Bronchial epithelial cell (primary cell): ENCODE measurements around the gene ZNF775. TPM values are rescaled to one million over a fixed set of nuclear protein-coding genes. Genes with fewer than 3 reads are reported as not detected.
A peak's percentile ranks its signal among the peaks of the same experiment; 100 is the strongest.

Source experiments
- DNase-seq: peaks from one replicate; pipeline ENCODE4 v3.0.0-alpha.2; 2010; ENCODE audit warnings: low read depth
- FAIRE-seq: peaks from 2 replicates; lab custom pipeline; 2011; peaks lifted over from hg19 to GRCh38; lab: Jason Lieb, UNC
- H3K27me3 ChIP-seq: 2 replicates; pipeline ENCODE4 v1.5.1; 2011; ENCODE audit warnings: low read length; ENCODE audit not compliant: control insufficient read depth, insufficient read depth
- H3K36me3 ChIP-seq: 2 replicates; pipeline ENCODE4 v1.5.1; 2011; ENCODE audit warnings: low read length; ENCODE audit not compliant: control insufficient read depth, insufficient read depth
- H3K4me3 ChIP-seq: 2 replicates; pipeline ENCODE4 v1.5.1; 2011; ENCODE audit warnings: mild to moderate bottlenecking, low read depth, low read length, control low read depth
- total RNA-seq: library from RNA; depleted of rRNA; stranded (reverse); fragments of >200 nt; gene quantifications from 2 replicates; pipeline ENCODE4 v1.2.1, GENCODE V29; 2014
- TF ChIP-seq, protein P1 (sequence below): IDR thresholded peaks from 2 replicates; pipeline ENCODE4 v1.5.1; 2011; ENCODE audit warnings: mild to moderate bottlenecking, moderate library complexity, low read length, control low read depth, inconsistent platforms; ENCODE audit not compliant: insufficient read depth, severe bottlenecking

ZNF775 gene
- total RNA-seq, 1 donor from 2014 or later, result 3.2 TPM

DNA sequence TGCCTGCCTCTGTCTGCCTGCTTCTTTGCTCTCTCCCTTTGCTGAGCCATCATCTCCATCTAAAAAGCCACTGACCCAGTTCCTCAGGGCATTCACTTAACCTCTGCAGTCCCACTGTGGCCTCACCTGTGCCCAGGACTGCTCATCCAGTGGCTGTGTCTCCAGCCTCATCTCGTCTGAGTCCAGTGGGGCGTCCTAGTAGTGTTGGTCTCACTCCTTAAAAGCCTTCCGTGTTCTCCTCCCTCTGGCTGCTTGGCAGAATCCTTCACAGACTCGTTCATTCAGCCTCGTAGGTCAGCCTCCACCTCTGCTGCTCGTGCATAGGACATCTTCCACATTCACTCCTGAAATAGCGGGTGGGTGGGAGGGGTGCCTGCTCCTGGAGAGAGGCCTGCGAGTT is 45.0 kb upstream of the ZNF775 start:
- H3K4me3 ChIP-seq, result no peak overlapping the region
- TF ChIP-seq, protein P1, sequence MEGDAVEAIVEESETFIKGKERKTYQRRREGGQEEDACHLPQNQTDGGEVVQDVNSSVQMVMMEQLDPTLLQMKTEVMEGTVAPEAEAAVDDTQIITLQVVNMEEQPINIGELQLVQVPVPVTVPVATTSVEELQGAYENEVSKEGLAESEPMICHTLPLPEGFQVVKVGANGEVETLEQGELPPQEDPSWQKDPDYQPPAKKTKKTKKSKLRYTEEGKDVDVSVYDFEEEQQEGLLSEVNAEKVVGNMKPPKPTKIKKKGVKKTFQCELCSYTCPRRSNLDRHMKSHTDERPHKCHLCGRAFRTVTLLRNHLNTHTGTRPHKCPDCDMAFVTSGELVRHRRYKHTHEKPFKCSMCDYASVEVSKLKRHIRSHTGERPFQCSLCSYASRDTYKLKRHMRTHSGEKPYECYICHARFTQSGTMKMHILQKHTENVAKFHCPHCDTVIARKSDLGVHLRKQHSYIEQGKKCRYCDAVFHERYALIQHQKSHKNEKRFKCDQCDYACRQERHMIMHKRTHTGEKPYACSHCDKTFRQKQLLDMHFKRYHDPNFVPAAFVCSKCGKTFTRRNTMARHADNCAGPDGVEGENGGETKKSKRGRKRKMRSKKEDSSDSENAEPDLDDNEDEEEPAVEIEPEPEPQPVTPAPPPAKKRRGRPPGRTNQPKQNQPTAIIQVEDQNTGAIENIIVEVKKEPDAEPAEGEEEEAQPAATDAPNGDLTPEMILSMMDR, result no peak
- DNase-seq (no peak), FAIRE-seq (peak; percentile 18)
- peaks cover 2% of the 10 kb centered on the region for H3K36me3 ChIP-seq
- H3K27me3 ChIP-seq, result no peaks in the 10 kb centered on the region

DNA sequence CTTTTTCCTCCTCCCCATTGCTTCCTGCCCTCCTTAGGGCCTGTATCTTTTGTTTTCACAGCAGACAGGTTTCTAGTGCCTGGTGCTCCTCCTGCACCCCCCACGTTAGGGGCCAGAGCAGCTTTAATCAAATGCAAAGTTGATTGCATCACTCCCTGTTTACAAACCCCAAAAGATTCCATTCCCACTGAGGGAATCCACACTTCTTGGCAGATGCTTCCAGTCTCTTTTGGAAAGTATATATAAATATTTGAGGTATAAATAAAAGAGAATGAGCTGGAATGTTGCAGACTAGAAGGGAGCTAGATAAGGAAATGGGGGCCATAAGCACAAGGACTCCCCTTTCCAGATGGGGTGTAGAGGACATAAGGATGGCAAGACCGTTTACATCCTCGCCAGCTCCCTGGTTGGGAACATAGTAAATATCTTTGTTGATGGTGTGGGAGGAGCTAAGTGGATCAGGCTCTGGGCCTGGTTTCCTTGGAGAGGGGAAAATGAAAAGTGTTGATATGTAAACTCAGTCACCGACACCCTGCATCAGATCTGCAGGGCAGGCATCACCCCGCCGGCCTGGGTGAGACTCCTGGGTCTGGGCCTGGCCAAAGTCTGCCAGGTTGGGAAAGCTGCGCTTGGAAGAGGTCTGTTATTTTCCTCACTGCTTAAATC is 43.9 kb upstream of the ZNF775 start:
- H3K27me3 ChIP-seq, result no peaks in the 10 kb centered on the region
- FAIRE-seq, result no peak
- peaks cover 2% of the 10 kb centered on the region for H3K36me3 ChIP-seq
- H3K4me3 ChIP-seq, result no peak overlapping the region
- TF ChIP-seq, protein P1, result no peak
- DNase-seq, result no peak

DNA sequence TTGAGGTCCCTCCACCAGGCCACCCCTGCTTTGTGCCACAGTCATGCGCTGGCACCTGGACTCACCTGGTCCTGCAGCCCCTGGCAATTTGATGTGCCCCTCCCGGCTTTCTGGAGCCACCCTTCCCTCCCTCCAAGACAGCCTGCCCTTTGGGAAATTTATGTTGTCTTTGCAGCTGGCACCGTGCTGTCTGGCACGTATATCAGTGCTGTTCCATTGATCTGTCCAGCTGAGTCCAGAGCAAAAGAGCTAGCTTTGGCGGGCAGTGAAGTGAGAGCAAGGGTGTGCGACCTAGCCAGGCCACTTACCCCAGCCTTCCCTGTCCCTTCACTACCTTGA is 43.4 kb upstream of the ZNF775 start:
- Histone ChIP-seq H3K4me3 (no peak overlapping the region), H3K36me3 (peaks cover 2% of the 10 kb centered on the region), H3K27me3 (peaks cover 2% of the 10 kb centered on the region)
- TF ChIP-seq, protein P1, result no peak
- DNase-seq (no peak), FAIRE-seq (no peak)

DNA sequence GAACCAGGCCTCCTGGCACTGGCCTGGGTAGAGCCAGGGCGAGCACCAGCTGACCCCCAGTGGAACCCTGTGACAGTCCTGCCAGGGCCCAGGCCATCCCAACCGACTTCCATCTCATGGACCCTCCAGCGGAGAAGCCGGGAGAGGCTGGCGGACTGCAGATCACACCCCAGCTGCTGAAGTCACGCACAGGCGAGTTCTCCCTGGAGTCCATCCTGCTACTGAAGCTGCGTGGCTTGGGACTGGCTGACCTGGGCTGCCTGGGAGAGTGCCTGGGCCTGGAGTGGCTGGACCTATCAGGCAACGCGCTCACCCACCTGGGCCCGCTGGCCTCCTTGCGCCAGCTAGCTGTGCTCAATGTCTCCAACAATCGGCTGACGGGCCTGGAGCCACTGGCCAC is 42.4 kb upstream of the ZNF775 start:
- peaks cover 8% of the 10 kb centered on the region for H3K27me3 ChIP-seq
- FAIRE-seq (no peak), DNase-seq (no peak)

DNA sequence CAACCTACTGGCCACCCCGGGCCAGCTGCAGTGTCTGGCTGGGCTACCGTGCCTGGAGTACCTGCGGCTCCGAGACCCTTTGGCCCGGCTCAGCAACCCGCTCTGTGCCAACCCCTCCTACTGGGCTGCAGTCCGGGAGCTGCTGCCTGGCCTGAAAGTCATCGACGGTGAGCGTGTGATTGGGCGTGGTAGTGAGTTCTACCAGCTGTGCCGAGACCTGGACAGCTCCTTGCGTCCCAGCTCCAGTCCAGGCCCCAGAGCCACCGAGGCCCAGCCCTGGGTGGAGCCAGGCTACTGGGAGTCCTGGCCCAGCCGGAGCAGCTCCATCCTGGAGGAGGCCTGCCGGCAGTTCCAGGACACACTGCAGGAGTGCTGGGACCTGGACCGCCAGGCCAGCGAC is 42.0 kb upstream of the ZNF775 start:
- TF ChIP-seq, protein P1, result no peak
- DNase-seq (no peak), FAIRE-seq (no peak)
- Histone ChIP-seq H3K27me3 (peaks cover 12% of the 10 kb centered on the region), H3K36me3 (no peaks in the 10 kb centered on the region), H3K4me3 (no peak overlapping the region)

More for the DNA sequence above, 42.4 kb upstream of the ZNF775 start:
- TF ChIP-seq, protein P1, result no peak
- Histone ChIP-seq H3K36me3 (no peaks in the 10 kb centered on the region), H3K4me3 (no peak overlapping the region)

DNA sequence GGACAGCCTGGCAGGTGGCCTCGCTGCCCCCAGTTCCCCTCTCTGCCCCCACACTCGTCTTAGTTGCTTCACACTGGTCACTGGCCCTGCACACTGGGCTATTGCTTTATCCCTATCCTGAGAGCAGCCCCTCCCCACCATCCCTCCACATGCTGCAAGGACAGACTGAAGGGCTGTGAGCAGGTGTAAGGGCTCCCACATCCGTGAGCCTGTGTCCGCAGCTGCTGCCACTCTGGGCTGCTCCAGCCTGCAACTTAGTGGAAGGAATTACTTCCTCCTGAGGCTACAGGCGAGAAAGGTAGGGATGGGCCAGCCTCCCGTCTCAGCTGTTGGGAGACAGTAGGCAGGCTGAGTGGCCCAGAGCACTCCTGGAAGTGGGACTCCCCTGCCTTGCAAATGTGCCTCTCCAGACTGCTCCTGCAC is 41.5 kb upstream of the ZNF775 start:
- TF ChIP-seq, protein P1, result no peak
- FAIRE-seq (no peak), DNase-seq (no peak)
- no peaks in the 10 kb centered on the region for H3K36me3 ChIP-seq
- H3K4me3 ChIP-seq, result no peak overlapping the region
- peaks cover 15% of the 10 kb centered on the region for H3K27me3 ChIP-seq
